WTC11 (cell line): ENCODE measurements around the gene SMKR1. TPM values are rescaled to one million over a fixed set of nuclear protein-coding genes. Genes with fewer than 3 reads are reported as not detected.
A peak's percentile ranks its signal among the peaks of the same experiment; 100 is the strongest.

Source experiments
- ATAC-seq: fragments of 200-7000 bp; cut with Tn5 transposase; 2 replicates; pipeline ENCODE4 v1.10.0; 2021; ENCODE audit warnings: mild to moderate bottlenecking, moderate library complexity
- Bru-seq: library from RNA; stranded (reverse); fragments of 400-500 nt; gene quantifications from one replicate; lab custom pipeline; 2021; lab: Mats Ljungman, UMichigan
- CTCF ChIA-PET: fragments of 300-600 bp; sonication (Branson Sonifier 250); formaldehyde crosslinking; loops from one replicate; lab custom pipeline; 2021; ENCODE audit warnings: antibody characterized with exemption; lab: Charles Lee
- POLR2A ChIA-PET: fragments of 350-600 bp; sonication (Branson Sonifier 250); formaldehyde crosslinking; loops from one replicate; lab custom pipeline; 2021; ENCODE audit warnings: antibody characterized with exemption; lab: Charles Lee
- DNase-seq: peaks from one replicate; pipeline ENCODE4 v3.0.0; 2021; ENCODE audit warnings: low spot score
- H3K27ac Mint-ChIP-seq: 2 replicates; pipeline ENCODE4 v1.8.0; 2021; ENCODE audit warnings: mixed read lengths
- H3K27me3 Mint-ChIP-seq: 2 replicates; pipeline ENCODE4 v1.8.0; 2021; ENCODE audit warnings: low read depth, mild to moderate bottlenecking, moderate library complexity, mixed read lengths
- H3K36me3 Mint-ChIP-seq: 2 replicates; pipeline ENCODE4 v1.8.0; 2021; ENCODE audit warnings: mixed read lengths
- H3K4me1 Mint-ChIP-seq: 2 replicates; pipeline ENCODE4 v1.8.0; 2022; ENCODE audit warnings: mixed read lengths
- H3K4me3 Mint-ChIP-seq: 2 replicates; pipeline ENCODE4 v1.8.0; 2021; ENCODE audit warnings: mild to moderate bottlenecking, moderate library complexity, mixed read lengths
- H3K9me3 Mint-ChIP-seq: 2 replicates; pipeline ENCODE4 v1.8.0; 2021; ENCODE audit warnings: mixed read lengths
- ESRRA ChIP-seq: sonication (generic); formaldehyde crosslinking; IDR thresholded peaks from 2 replicates; pipeline ENCODE4 v1.8.1; 2022; ENCODE audit warnings: mild to moderate bottlenecking, missing genetic modification reagents, borderline replicate concordance
- ETV6 ChIP-seq: sonication (generic); formaldehyde crosslinking; IDR thresholded peaks from 2 replicates; pipeline ENCODE4 v1.8.1; 2022; ENCODE audit warnings: mild to moderate bottlenecking, missing genetic modification reagents
- FOXK1 ChIP-seq: sonication (generic); formaldehyde crosslinking; IDR thresholded peaks from 2 replicates; pipeline ENCODE4 v1.8.0; 2022; ENCODE audit warnings: mild to moderate bottlenecking, moderate library complexity, missing genetic modification reagents
- FOXP1 ChIP-seq: sonication (generic); formaldehyde crosslinking; IDR thresholded peaks from 2 replicates; pipeline ENCODE4 v1.8.0; 2022; ENCODE audit warnings: missing genetic modification reagents, mild to moderate bottlenecking, moderate library complexity, borderline replicate concordance
- GRHL2 ChIP-seq: fragments of 250-450 bp; sonication (Bioruptor Pico); IDR thresholded peaks from 2 replicates; pipeline ENCODE4 v1.8.0; 2022; ENCODE audit warnings: mild to moderate bottlenecking, moderate library complexity; ENCODE audit not compliant: insufficient replicate concordance, severe bottlenecking
- ZNF219 ChIP-seq: sonication (generic); formaldehyde crosslinking; IDR thresholded peaks from 2 replicates; pipeline ENCODE4 v1.8.0; 2023; ENCODE audit warnings: missing genetic modification reagents, mild to moderate bottlenecking, borderline replicate concordance
- long read RNA-seq, 3 experiments: library from RNA in 1 of 3; library from capped mRNA in 1 of 3; library from polyadenylated mRNA in 1 of 3; unstranded in 2 of 3; stranded (forward) in 1 of 3; transcript quantifications; one replicate each; pipeline ENCODE4 v2.0.0, GENCODE V29; 2021
- total RNA-seq: library from RNA; stranded (reverse); gene quantifications from 3 replicates; pipeline ENCODE4 v1.2.3, GENCODE V29; 2021
- TF ChIP-seq, protein P1 (sequence below): sonication (generic); formaldehyde crosslinking; IDR thresholded peaks from 2 replicates; pipeline ENCODE4 v1.8.1; 2022; ENCODE audit warnings: mild to moderate bottlenecking, moderate library complexity, missing genetic modification reagents
- TF ChIP-seq, protein P2 (sequence below): sonication (generic); formaldehyde crosslinking; IDR thresholded peaks from 2 replicates; pipeline ENCODE4 v1.8.1; 2023; ENCODE audit warnings: mild to moderate bottlenecking, missing genetic modification reagents, moderate library complexity
- TF ChIP-seq, protein P3 (sequence below): fragments of 250-450 bp; sonication (Bioruptor Pico); conservative IDR thresholded peaks from 2 replicates; pipeline ENCODE4 v1.9.0; 2021; ENCODE audit warnings: mild to moderate bottlenecking
- TF ChIP-seq, protein P4 (sequence below): sonication (generic); formaldehyde crosslinking; IDR thresholded peaks from 2 replicates; pipeline ENCODE4 v1.8.0; 2023; ENCODE audit warnings: missing genetic modification reagents, mild to moderate bottlenecking, borderline replicate concordance
- TF ChIP-seq, protein P5 (sequence below): sonication (generic); formaldehyde crosslinking; IDR thresholded peaks from 2 replicates; pipeline ENCODE4 v1.8.1; 2022; ENCODE audit warnings: missing genetic modification reagents, borderline replicate concordance
- TF ChIP-seq, protein P6 (sequence below): sonication (generic); formaldehyde crosslinking; IDR thresholded peaks from 2 replicates; pipeline ENCODE4 v1.8.0; 2022; ENCODE audit warnings: mild to moderate bottlenecking, missing genetic modification reagents
- TF ChIP-seq, protein P7 (sequence below): sonication (generic); formaldehyde crosslinking; IDR thresholded peaks from 2 replicates; pipeline ENCODE4 v1.8.1; 2022; ENCODE audit warnings: mild to moderate bottlenecking, missing genetic modification reagents, moderate library complexity, borderline replicate concordance
- TF ChIP-seq, protein P8 (sequence below): sonication (generic); formaldehyde crosslinking; IDR thresholded peaks from 2 replicates; pipeline ENCODE4 v1.8.1; 2022; ENCODE audit warnings: low read depth, missing genetic modification reagents, borderline replicate concordance
- TF ChIP-seq, protein P9 (sequence below): fragments of 250-450 bp; sonication (Bioruptor Pico); IDR thresholded peaks from 2 replicates; pipeline ENCODE4 v2.1.2; 2022; ENCODE audit warnings: mild to moderate bottlenecking, moderate library complexity
- TF ChIP-seq, protein P10 (sequence below): fragments of 250-450 bp; sonication (Bioruptor Pico); IDR thresholded peaks from 2 replicates; pipeline ENCODE4 v1.9.0; 2021; ENCODE audit warnings: mild to moderate bottlenecking

The SMKR1 gene
- total RNA-seq (0.23 to 0.50 TPM (median 0.34 TPM) in 3 replicates), Bru-seq, nascent RNA (percentile 7 among the genes with signal in this experiment)
- long read RNA-seq, experiment 1, partial matches to known transcripts = 0 of 1 reads
- long read RNA-seq, experiment 1, other reads (novel, unspliced or antisense) = 0 of 1 reads
- long read RNA-seq, experiment 2 = 0 reads
- long read RNA-seq, experiment 3 = 0 reads

DNA sequence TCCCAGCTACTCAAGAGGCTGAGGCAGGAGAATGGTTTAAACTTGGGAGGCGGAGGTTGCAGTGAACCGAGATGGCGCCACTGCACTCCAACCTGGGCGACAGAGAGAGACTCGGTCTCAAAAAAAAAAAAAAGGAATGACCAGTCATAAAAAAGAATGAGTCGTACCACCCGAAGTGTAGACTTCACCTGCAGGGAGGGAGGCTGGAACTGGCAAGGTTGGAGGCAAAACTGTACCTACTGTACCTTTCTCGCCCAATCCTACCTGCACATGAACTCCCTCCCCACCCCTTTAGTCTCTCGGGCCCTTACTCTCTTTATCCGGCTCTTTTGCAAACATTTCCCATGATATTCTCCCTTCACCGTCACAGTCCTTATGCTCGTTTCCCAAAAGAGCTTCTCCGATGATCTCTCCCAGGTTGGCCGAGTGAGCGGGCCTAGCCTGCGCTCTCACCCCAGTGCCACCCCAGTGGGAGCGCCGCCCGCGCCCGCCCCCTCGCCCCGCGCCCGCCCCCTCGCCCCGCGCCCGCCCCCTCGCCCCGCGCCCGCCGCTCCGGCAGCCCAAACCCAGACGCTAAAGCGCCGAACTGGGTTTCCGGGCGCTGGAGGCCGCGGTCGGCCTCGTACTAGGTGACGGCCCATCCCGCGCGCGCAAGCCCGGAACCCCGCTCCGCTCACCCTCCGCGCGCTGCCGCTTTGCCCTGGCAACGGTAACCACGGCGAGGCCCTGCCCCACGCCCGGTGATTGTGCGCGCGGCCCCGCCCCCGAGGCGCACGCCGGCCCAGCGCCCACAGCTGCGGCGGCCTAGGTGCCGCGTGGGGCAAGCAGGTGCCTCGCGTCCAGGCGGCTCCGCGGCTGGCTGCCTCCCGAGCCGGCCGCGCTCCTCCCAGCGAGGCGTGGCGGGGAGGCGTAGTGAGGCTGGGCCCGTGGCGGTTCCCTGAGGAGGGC, at the start of gene SMKR1:
Gene SMKR1 (plus strand): TSS at position 772 of the 948 bp plus-strand sequence. CDS start 294 bp downstream, outside the sequence.
- no peak within 1 kb of the TSS for H3K27ac Mint-ChIP-seq
- peak; percentile 69 for ATAC-seq
- ChIA-PET POLR2A (interaction anchor here (0.8 kb wide), 1 partner anchor 106 kb away, joined by 3 read pairs; no protein-coding TSS in a partner anchor), CTCF (interaction anchor here (1.4 to 2.7 kb wide), 2 partner anchors 9 to 106 kb away, joined by 5 to 14 read pairs; no protein-coding TSS in a partner anchor)
- peaks cover 5% of the 10 kb centered on the region for H3K4me1 Mint-ChIP-seq
- peak; percentile 68 for DNase-seq
- H3K9me3 Mint-ChIP-seq = no peaks in the 10 kb centered on the region
- H3K36me3 Mint-ChIP-seq = no peaks in the 10 kb centered on the region
- H3K27me3 Mint-ChIP-seq = peaks cover 48% of the 10 kb centered on the region
- H3K4me3 Mint-ChIP-seq = peak within 1 kb of the TSS; percentile 75
- TF ChIP-seq, protein P1, sequence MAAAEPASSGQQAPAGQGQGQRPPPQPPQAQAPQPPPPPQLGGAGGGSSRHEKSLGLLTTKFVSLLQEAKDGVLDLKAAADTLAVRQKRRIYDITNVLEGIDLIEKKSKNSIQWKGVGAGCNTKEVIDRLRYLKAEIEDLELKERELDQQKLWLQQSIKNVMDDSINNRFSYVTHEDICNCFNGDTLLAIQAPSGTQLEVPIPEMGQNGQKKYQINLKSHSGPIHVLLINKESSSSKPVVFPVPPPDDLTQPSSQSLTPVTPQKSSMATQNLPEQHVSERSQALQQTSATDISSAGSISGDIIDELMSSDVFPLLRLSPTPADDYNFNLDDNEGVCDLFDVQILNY (CRISPR knock-in tag) = 0 out of 2 replicates have a peak, but pooled peaks have one; percentile 45
- TF ChIP-seq ETV6 (CRISPR knock-in tag) (peak; percentile 79; the same call in 1 of the 2 replicates), GRHL2 (no peak), FOXP1 (CRISPR knock-in tag) (peak; percentile 28; the same call in 1 of the 2 replicates), FOXK1 (CRISPR knock-in tag) (0 out of 2 replicates have a peak, but pooled peaks have one; percentile 16), ESRRA (CRISPR knock-in tag) (peak; percentile 57; the same call in 1 of the 2 replicates), ZNF219 (CRISPR knock-in tag) (no peak)
- TF ChIP-seq, protein P2, sequence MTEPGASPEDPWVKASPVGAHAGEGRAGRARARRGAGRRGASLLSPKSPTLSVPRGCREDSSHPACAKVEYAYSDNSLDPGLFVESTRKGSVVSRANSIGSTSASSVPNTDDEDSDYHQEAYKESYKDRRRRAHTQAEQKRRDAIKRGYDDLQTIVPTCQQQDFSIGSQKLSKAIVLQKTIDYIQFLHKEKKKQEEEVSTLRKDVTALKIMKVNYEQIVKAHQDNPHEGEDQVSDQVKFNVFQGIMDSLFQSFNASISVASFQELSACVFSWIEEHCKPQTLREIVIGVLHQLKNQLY (CRISPR knock-in tag) = 0 out of 2 replicates have a peak, but pooled peaks have one; percentile 49
- TF ChIP-seq, protein P3, sequence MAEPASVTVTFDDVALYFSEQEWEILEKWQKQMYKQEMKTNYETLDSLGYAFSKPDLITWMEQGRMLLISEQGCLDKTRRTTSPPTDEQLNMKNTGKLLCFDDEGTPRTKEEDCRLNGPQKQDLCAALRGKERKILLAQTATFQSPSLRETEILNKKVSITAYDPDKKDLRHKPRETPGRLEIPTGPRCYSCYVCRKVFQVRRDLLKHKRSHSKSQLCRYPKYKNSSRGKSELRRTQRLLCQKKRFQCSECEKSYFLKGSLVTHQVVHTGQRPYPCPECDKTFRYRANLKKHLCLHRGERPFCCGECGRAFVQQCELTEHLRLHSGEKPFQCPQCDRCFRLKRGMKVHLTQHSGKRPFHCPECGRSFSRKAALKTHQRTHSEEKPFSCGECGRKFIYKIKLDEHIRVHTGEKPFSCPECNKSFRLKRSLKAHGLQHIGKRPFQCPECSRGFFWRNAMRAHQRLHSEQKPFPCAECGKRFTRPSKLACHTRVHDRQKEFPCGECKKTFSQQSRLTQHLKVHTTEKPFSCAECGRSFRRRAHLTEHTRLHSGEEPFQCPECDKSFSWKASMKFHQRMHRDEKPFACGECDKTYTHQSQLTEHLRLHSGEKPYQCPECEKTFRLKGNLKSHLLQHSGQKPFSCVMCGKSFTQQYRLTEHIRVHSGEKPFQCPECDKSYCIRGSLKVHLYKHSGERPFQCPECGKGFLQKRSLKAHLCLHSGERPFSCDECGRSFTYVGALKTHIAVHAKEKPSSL (CRISPR knock-in tag) = no peak
- TF ChIP-seq, protein P4, sequence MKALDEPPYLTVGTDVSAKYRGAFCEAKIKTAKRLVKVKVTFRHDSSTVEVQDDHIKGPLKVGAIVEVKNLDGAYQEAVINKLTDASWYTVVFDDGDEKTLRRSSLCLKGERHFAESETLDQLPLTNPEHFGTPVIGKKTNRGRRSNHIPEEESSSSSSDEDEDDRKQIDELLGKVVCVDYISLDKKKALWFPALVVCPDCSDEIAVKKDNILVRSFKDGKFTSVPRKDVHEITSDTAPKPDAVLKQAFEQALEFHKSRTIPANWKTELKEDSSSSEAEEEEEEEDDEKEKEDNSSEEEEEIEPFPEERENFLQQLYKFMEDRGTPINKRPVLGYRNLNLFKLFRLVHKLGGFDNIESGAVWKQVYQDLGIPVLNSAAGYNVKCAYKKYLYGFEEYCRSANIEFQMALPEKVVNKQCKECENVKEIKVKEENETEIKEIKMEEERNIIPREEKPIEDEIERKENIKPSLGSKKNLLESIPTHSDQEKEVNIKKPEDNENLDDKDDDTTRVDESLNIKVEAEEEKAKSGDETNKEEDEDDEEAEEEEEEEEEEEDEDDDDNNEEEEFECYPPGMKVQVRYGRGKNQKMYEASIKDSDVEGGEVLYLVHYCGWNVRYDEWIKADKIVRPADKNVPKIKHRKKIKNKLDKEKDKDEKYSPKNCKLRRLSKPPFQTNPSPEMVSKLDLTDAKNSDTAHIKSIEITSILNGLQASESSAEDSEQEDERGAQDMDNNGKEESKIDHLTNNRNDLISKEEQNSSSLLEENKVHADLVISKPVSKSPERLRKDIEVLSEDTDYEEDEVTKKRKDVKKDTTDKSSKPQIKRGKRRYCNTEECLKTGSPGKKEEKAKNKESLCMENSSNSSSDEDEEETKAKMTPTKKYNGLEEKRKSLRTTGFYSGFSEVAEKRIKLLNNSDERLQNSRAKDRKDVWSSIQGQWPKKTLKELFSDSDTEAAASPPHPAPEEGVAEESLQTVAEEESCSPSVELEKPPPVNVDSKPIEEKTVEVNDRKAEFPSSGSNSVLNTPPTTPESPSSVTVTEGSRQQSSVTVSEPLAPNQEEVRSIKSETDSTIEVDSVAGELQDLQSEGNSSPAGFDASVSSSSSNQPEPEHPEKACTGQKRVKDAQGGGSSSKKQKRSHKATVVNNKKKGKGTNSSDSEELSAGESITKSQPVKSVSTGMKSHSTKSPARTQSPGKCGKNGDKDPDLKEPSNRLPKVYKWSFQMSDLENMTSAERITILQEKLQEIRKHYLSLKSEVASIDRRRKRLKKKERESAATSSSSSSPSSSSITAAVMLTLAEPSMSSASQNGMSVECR (CRISPR knock-in tag) = no peak
- TF ChIP-seq, protein P5, sequence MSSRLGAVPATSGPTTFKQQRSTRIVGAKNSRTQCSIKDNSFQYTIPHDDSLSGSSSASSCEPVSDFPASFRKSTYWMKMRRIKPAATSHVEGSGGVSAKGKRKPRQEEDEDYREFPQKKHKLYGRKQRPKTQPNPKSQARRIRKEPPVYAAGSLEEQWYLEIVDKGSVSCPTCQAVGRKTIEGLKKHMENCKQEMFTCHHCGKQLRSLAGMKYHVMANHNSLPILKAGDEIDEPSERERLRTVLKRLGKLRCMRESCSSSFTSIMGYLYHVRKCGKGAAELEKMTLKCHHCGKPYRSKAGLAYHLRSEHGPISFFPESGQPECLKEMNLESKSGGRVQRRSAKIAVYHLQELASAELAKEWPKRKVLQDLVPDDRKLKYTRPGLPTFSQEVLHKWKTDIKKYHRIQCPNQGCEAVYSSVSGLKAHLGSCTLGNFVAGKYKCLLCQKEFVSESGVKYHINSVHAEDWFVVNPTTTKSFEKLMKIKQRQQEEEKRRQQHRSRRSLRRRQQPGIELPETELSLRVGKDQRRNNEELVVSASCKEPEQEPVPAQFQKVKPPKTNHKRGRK (CRISPR knock-in tag) = no peak
- TF ChIP-seq, protein P6, sequence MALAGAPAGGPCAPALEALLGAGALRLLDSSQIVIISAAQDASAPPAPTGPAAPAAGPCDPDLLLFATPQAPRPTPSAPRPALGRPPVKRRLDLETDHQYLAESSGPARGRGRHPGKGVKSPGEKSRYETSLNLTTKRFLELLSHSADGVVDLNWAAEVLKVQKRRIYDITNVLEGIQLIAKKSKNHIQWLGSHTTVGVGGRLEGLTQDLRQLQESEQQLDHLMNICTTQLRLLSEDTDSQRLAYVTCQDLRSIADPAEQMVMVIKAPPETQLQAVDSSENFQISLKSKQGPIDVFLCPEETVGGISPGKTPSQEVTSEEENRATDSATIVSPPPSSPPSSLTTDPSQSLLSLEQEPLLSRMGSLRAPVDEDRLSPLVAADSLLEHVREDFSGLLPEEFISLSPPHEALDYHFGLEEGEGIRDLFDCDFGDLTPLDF (CRISPR knock-in tag) = no peak
- TF ChIP-seq, protein P7, sequence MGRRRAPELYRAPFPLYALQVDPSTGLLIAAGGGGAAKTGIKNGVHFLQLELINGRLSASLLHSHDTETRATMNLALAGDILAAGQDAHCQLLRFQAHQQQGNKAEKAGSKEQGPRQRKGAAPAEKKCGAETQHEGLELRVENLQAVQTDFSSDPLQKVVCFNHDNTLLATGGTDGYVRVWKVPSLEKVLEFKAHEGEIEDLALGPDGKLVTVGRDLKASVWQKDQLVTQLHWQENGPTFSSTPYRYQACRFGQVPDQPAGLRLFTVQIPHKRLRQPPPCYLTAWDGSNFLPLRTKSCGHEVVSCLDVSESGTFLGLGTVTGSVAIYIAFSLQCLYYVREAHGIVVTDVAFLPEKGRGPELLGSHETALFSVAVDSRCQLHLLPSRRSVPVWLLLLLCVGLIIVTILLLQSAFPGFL (CRISPR knock-in tag) = no peak
- TF ChIP-seq, protein P8, sequence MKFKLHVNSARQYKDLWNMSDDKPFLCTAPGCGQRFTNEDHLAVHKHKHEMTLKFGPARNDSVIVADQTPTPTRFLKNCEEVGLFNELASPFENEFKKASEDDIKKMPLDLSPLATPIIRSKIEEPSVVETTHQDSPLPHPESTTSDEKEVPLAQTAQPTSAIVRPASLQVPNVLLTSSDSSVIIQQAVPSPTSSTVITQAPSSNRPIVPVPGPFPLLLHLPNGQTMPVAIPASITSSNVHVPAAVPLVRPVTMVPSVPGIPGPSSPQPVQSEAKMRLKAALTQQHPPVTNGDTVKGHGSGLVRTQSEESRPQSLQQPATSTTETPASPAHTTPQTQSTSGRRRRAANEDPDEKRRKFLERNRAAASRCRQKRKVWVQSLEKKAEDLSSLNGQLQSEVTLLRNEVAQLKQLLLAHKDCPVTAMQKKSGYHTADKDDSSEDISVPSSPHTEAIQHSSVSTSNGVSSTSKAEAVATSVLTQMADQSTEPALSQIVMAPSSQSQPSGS (CRISPR knock-in tag) = no peak
- TF ChIP-seq, protein P9, sequence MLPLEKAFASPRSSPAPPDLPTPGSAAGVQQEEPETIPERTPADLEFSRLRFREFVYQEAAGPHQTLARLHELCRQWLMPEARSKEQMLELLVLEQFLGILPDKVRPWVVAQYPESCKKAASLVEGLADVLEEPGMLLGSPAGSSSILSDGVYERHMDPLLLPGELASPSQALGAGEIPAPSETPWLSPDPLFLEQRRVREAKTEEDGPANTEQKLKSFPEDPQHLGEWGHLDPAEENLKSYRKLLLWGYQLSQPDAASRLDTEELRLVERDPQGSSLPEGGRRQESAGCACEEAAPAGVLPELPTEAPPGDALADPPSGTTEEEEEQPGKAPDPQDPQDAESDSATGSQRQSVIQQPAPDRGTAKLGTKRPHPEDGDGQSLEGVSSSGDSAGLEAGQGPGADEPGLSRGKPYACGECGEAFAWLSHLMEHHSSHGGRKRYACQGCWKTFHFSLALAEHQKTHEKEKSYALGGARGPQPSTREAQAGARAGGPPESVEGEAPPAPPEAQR = no peak
- TF ChIP-seq, protein P10, sequence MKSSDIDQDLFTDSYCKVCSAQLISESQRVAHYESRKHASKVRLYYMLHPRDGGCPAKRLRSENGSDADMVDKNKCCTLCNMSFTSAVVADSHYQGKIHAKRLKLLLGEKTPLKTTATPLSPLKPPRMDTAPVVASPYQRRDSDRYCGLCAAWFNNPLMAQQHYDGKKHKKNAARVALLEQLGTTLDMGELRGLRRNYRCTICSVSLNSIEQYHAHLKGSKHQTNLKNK (CRISPR knock-in tag) = no peak
